ENCODE measurements around the gene PTPRM. TPM values are rescaled to one million over a fixed set of nuclear protein-coding genes. Genes with fewer than 3 reads are reported as not detected.

The PTPRM gene
- polyA plus RNA-seq, 1 donor (not counting 4 experiments of a cell fraction or from before 2014, with no cell fraction given) = 54.5 TPM

- H3K36me3 ChIP-seq (ENCODE audit: control insufficient read depth in 2 of 2, extremely low read depth in 1 of 2, insufficient read depth in 2 of 2, low read length in 2 of 2) = no peaks in the 10 kb centered on the region
- peaks cover 11% of the 10 kb centered on the region for H3K79me2 ChIP-seq (ENCODE audit: control insufficient read depth, insufficient read depth, low read length)
- no peaks in the 10 kb centered on the region for H3K9me1 ChIP-seq (ENCODE audit: control insufficient read depth, extremely low read depth, insufficient read depth, low read length)
- no peaks in the 10 kb centered on the region for H4K20me1 ChIP-seq (ENCODE audit: control insufficient read depth, extremely low read depth, insufficient read depth, low read length)
- no peak overlapping the region for H3K4me2 ChIP-seq (ENCODE audit: control insufficient read depth, extremely low read depth, insufficient read depth, low read depth, low read length)
- no peak overlapping the region for H3K27ac ChIP-seq (ENCODE audit: control insufficient read depth, insufficient read depth, low read length)
- H2AFZ ChIP-seq (ENCODE audit: control insufficient read depth, low read length) = no peak overlapping the region
- TF ChIP-seq EZH2 (IDR thresholded peaks at IDR 0.05; ENCODE audit: low read length) = no peak
- no peak for TF ChIP-seq CTCF (optimal IDR thresholded peaks at IDR 0.05 in 1 of 3, IDR thresholded peaks at IDR 0.05 in 1 of 3, conservative IDR thresholded peaks at IDR 0.05 in 1 of 3; ENCODE audit: extremely low read depth in 1 of 3, insufficient read depth in 2 of 3, low read length in 3 of 3)
- H3K9me3 ChIP-seq (ENCODE audit: control insufficient read depth, low read depth, low read length) = no peaks in the 10 kb centered on the region
- DNase-seq (ENCODE audit: low read depth, low spot score) = no peak
- FAIRE-seq = no peak
- dilution Hi-C loops (cut with MboI; ENCODE audit: extremely low pct_ligation_motif_present, low sequenced_read_pairs) = no loop called here
- no peak overlapping the region for H3K4me3 ChIP-seq (ENCODE audit: control insufficient read depth in 2 of 3, extremely low read depth in 1 of 3, insufficient read depth in 2 of 3, low read depth in 1 of 3, low read length in 3 of 3)
- no peaks in the 10 kb centered on the region for H3K4me1 ChIP-seq (ENCODE audit: control insufficient read depth, extremely low read depth, insufficient read depth, low read length)
- no peaks in the 10 kb centered on the region for H3K27me3 ChIP-seq (ENCODE audit: control insufficient read depth, extremely low read depth, insufficient read depth, low read length)
- no peak overlapping the region for H3K9ac ChIP-seq (ENCODE audit: control insufficient read depth, extremely low read depth, insufficient read depth, low read length)
These were observed 42.5 kb downstream of the PTPRM start for GRCh38 chr18:7609617-7610016.

GRCh38 chr18:7614042-7614441 is 46.9 kb downstream of the PTPRM start:
- Histone ChIP-seq H3K4me3 (ENCODE audit: control insufficient read depth in 2 of 3, extremely low read depth in 1 of 3, insufficient read depth in 2 of 3, low read depth in 1 of 3, low read length in 3 of 3) (no peak overlapping the region), H4K20me1 (ENCODE audit: control insufficient read depth, extremely low read depth, insufficient read depth, low read length) (no peaks in the 10 kb centered on the region), H3K79me2 (ENCODE audit: control insufficient read depth, insufficient read depth, low read length) (peaks cover 14% of the 10 kb centered on the region), H3K4me2 (ENCODE audit: control insufficient read depth, extremely low read depth, insufficient read depth, low read depth, low read length) (no peak overlapping the region), H3K36me3 (ENCODE audit: control insufficient read depth in 2 of 2, extremely low read depth in 1 of 2, insufficient read depth in 2 of 2, low read length in 2 of 2) (no peaks in the 10 kb centered on the region), H2AFZ (ENCODE audit: control insufficient read depth, low read length) (no peak overlapping the region), H3K4me1 (ENCODE audit: control insufficient read depth, extremely low read depth, insufficient read depth, low read length) (peaks cover 6% of the 10 kb centered on the region), H3K9ac (ENCODE audit: control insufficient read depth, extremely low read depth, insufficient read depth, low read length) (no peak overlapping the region), H3K27me3 (ENCODE audit: control insufficient read depth, extremely low read depth, insufficient read depth, low read length) (no peaks in the 10 kb centered on the region), H3K9me3 (ENCODE audit: control insufficient read depth, low read depth, low read length) (no peaks in the 10 kb centered on the region), H3K9me1 (ENCODE audit: control insufficient read depth, extremely low read depth, insufficient read depth, low read length) (no peaks in the 10 kb centered on the region), H3K27ac (ENCODE audit: control insufficient read depth, insufficient read depth, low read length) (no peak overlapping the region)
- dilution Hi-C loops (cut with MboI; ENCODE audit: extremely low pct_ligation_motif_present, low sequenced_read_pairs) = no loop called here
- FAIRE-seq (no peak), DNase-seq (ENCODE audit: low read depth, low spot score) (no peak)
- no peak for TF ChIP-seq EZH2 (IDR thresholded peaks at IDR 0.05; ENCODE audit: low read length)
- TF ChIP-seq CTCF (optimal IDR thresholded peaks at IDR 0.05 in 1 of 3, IDR thresholded peaks at IDR 0.05 in 1 of 3, conservative IDR thresholded peaks at IDR 0.05 in 1 of 3; ENCODE audit: extremely low read depth in 1 of 3, insufficient read depth in 2 of 3, low read length in 3 of 3) = no peak
